ENCODE measurements around the gene INTS11. TPM values are rescaled to one million over a fixed set of nuclear protein-coding genes. Genes with fewer than 3 reads are reported as not detected.
A peak's percentile ranks its signal among the peaks of the same experiment; 100 is the strongest.

Gene INTS11
- total and polyA plus RNA-seq, 2 donors from 2014 or later = 73.6 to 100 TPM

GRCh38 chr1:1365875-1366698 is 41.6 kb upstream of the INTS11 start:
- intact Hi-C loops (cut with DNase I) = no loop called here
- no peak overlapping the region for H3K9ac ChIP-seq (ENCODE audit: low read length in 3 of 3)
- peaks cover 0 to 2% (median 0%) of the 10 kb centered on the region in 3 donors for H3K9me3 ChIP-seq (ENCODE audit: control insufficient read depth in 2 of 3, insufficient read depth in 1 of 3, low read length in 3 of 3)
- no peak for TF ChIP-seq CTCF (IDR thresholded peaks at IDR 0.05; ENCODE audit: borderline replicate concordance, extremely low read depth, insufficient read depth)
- no peak overlapping the region for H3K4me3 ChIP-seq (ENCODE audit: low read length in 3 of 3)
- no peaks in the 10 kb centered on the region for H3K27me3 ChIP-seq (ENCODE audit: control insufficient read depth, insufficient read depth, low read length)
- peaks cover 0 to 4% (median 2%) of the 10 kb centered on the region in 3 donors for H3K4me1 ChIP-seq (ENCODE audit: control insufficient read depth in 2 of 3, insufficient read depth in 2 of 3, low read depth in 1 of 3, low read length in 3 of 3)
- DNase-seq (no peak), FAIRE-seq (no peak)
- H3K36me3 ChIP-seq (ENCODE audit: control insufficient read depth in 2 of 3, insufficient read depth in 3 of 3, low read length in 3 of 3) = no peaks in the 10 kb centered on the region
- no peak overlapping the region for H3K27ac ChIP-seq (ENCODE audit: low read depth in 2 of 2, low read length in 2 of 2)

GRCh38 chr1:1364266-1364665 is 39.8 kb upstream of the INTS11 start:
- TF ChIP-seq CTCF (IDR thresholded peaks at IDR 0.05; ENCODE audit: borderline replicate concordance, extremely low read depth, insufficient read depth) = no peak
- Histone ChIP-seq H3K9ac (ENCODE audit: low read length in 3 of 3) (no peak overlapping the region), H3K27ac (ENCODE audit: low read depth in 2 of 2, low read length in 2 of 2) (no peak overlapping the region), H3K9me3 (ENCODE audit: control insufficient read depth in 2 of 3, insufficient read depth in 1 of 3, low read length in 3 of 3) (peaks cover 0 to 2% (median 0%) of the 10 kb centered on the region in 3 donors), H3K36me3 (ENCODE audit: control insufficient read depth in 2 of 3, insufficient read depth in 3 of 3, low read length in 3 of 3) (no peaks in the 10 kb centered on the region), H3K27me3 (ENCODE audit: control insufficient read depth, insufficient read depth, low read length) (no peaks in the 10 kb centered on the region), H3K4me1 (ENCODE audit: control insufficient read depth in 2 of 3, insufficient read depth in 2 of 3, low read depth in 1 of 3, low read length in 3 of 3) (peaks cover 0 to 9% (median 2%) of the 10 kb centered on the region in 3 donors), H3K4me3 (ENCODE audit: low read length in 3 of 3) (no peak overlapping the region)
- no peak for DNase-seq
- intact Hi-C loops (cut with DNase I) = no loop called here
- FAIRE-seq = no peak

GRCh38 chr1:1361982-1362423 is 37.5 kb upstream of the INTS11 start:
- peak; percentile 66 to 90 (median 75) for DNase-seq
- no peak for FAIRE-seq
- no peak overlapping the region for H3K9ac ChIP-seq (ENCODE audit: low read length in 3 of 3)
- no peak overlapping the region for H3K27ac ChIP-seq (ENCODE audit: low read depth in 2 of 2, low read length in 2 of 2)
- H3K9me3 ChIP-seq (ENCODE audit: control insufficient read depth in 2 of 3, insufficient read depth in 1 of 3, low read length in 3 of 3) = peaks cover 0 to 2% (median 0%) of the 10 kb centered on the region in 3 donors
- no peaks in the 10 kb centered on the region for H3K27me3 ChIP-seq (ENCODE audit: control insufficient read depth, insufficient read depth, low read length)
- TF ChIP-seq CTCF (IDR thresholded peaks at IDR 0.05; ENCODE audit: borderline replicate concordance, extremely low read depth, insufficient read depth) = no peak
- no peaks in the 10 kb centered on the region for H3K36me3 ChIP-seq (ENCODE audit: control insufficient read depth in 2 of 3, insufficient read depth in 3 of 3, low read length in 3 of 3)
- H3K4me3 ChIP-seq (ENCODE audit: low read length in 3 of 3) = no peak overlapping the region
- H3K4me1 ChIP-seq (ENCODE audit: control insufficient read depth in 2 of 3, insufficient read depth in 2 of 3, low read depth in 1 of 3, low read length in 3 of 3) = peaks cover 0 to 17% (median 2%) of the 10 kb centered on the region in 3 donors
- intact Hi-C loops (cut with DNase I) = no loop called here
